NCI-H146 treated with DMSO at 0.1 percent for 48 hours (cell line): ENCODE measurements around the gene ZDHHC6.
"Not testable (repeated sequence)": the region's sequence is repeated elsewhere in the genome, so short reads cannot be mapped to it uniquely, and the experiment has no call there.

Source experiments
- DNase-seq: peaks from one replicate; lab custom pipeline; 2025; ENCODE audit not compliant: unreplicated experiment; lab: John Stamatoyannopoulos, UW

Gene ZDHHC6

GRCh38 chr10:112446055-112446854, 459 bp downstream of the ZDHHC6 start:
- peak; percentile 8 for DNase-seq

GRCh38 chr10:112442063-112442462, 4.7 kb downstream of the ZDHHC6 start:
- no peak for DNase-seq

- no peak for DNase-seq
These were observed 5.2 kb downstream of the ZDHHC6 start for GRCh38 chr10:112441520-112441919.

GRCh38 chr10:112438356-112438755, 8.4 kb downstream of the ZDHHC6 start:
- DNase-seq, result no peak

- DNase-seq, result no peak
These were observed 11.6 kb downstream of the ZDHHC6 start for GRCh38 chr10:112434988-112435619.

GRCh38 chr10:112433136-112433535, 13.6 kb downstream of the ZDHHC6 start:
- no peak for DNase-seq

GRCh38 chr10:112429654-112430230, 17.0 kb downstream of the ZDHHC6 start:
- no peak for DNase-seq

- no peak for DNase-seq
These were observed 17.6 kb downstream of the ZDHHC6 start for GRCh38 chr10:112429147-112429546.

- no peak for DNase-seq
These were observed 20.6 kb downstream of the ZDHHC6 start for GRCh38 chr10:112426111-112426510.

GRCh38 chr10:112424651-112425050, 22.1 kb downstream of the ZDHHC6 start:
- DNase-seq, result no peak

- no peak for DNase-seq
These were observed 25.0 kb downstream of the ZDHHC6 start for GRCh38 chr10:112421731-112422130.

GRCh38 chr10:112412696-112413095, 34.0 kb downstream of the ZDHHC6 start:
- DNase-seq, result no peak

GRCh38 chr10:112409755-112410154, 37.0 kb downstream of the ZDHHC6 start:
- DNase-seq, result no peak

GRCh38 chr10:112409299-112409698, 37.4 kb downstream of the ZDHHC6 start:
- no peak for DNase-seq

- no peak for DNase-seq
These were observed 39.0 kb downstream of the ZDHHC6 start for GRCh38 chr10:112407696-112408095.

- DNase-seq, result not testable (repeated sequence)
These were observed 39.9 kb downstream of the ZDHHC6 start for GRCh38 chr10:112406806-112407205.

GRCh38 chr10:112404617-112405016, 42.1 kb downstream of the ZDHHC6 start:
- no peak for DNase-seq

- DNase-seq, result no peak
These were observed 43.8 kb downstream of the ZDHHC6 start for GRCh38 chr10:112402917-112403316.

- no peak for DNase-seq
These were observed 49.1 kb downstream of the ZDHHC6 start for GRCh38 chr10:112397592-112397991.

GRCh38 chr10:112395809-112396530, 50.7 kb downstream of the ZDHHC6 start:
- no peak for DNase-seq

GRCh38 chr10:112394475-112394875, 52.2 kb downstream of the ZDHHC6 start:
- no peak for DNase-seq

GRCh38 chr10:112393827-112394226, 52.9 kb downstream of the ZDHHC6 start:
- DNase-seq, result no peak
